ENCODE measurements around the gene MIA. TPM values are rescaled to one million over a fixed set of nuclear protein-coding genes. Genes with fewer than 3 reads are reported as not detected.

Gene MIA
- total and polyA plus RNA-seq, 4 donors, result 0.42 to 0.44 TPM; not detected in 2

- H3K36me3 ChIP-seq (ENCODE audit: control insufficient read depth in 4 of 4, insufficient read depth in 3 of 4, low read depth in 1 of 4, low read length in 3 of 4), result peaks cover 34 to 71% (median 55%) of the 10 kb centered on the region in 4 donors
- no peak for TF ChIP-seq YY1 (IDR thresholded peaks at IDR 0.05)
- TF ChIP-seq, protein P1, sequence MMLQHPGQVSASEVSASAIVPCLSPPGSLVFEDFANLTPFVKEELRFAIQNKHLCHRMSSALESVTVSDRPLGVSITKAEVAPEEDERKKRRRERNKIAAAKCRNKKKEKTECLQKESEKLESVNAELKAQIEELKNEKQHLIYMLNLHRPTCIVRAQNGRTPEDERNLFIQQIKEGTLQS (IDR thresholded peaks at IDR 0.05), result no peak
- no peak for TF ChIP-seq EGR1 (IDR thresholded peaks at IDR 0.05; ENCODE audit: low read depth in 2 of 2)
- TF ChIP-seq, protein P2, sequence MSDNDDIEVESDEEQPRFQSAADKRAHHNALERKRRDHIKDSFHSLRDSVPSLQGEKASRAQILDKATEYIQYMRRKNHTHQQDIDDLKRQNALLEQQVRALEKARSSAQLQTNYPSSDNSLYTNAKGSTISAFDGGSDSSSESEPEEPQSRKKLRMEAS (IDR thresholded peaks at IDR 0.05), result no peak
- TF ChIP-seq FOXA2 (IDR thresholded peaks at IDR 0.05), result no peak
- no peak for TF ChIP-seq REST (IDR thresholded peaks at IDR 0.05)
- no peak for TF ChIP-seq RXRA (IDR thresholded peaks at IDR 0.05)
- no peak for TF ChIP-seq SP1 (IDR thresholded peaks at IDR 0.05)
- TF ChIP-seq TAF1 (conservative IDR thresholded peaks at IDR 0.05), result no peak
- no peak for TF ChIP-seq NR2F2 (IDR thresholded peaks at IDR 0.05)
- H3K27ac ChIP-seq (ENCODE audit: low read depth in 1 of 2, low read length in 2 of 2), result no peak overlapping the region
- H3K9ac ChIP-seq (ENCODE audit: low read depth in 1 of 2, low read length in 2 of 2), result no peak overlapping the region
- DNase-seq (ENCODE audit: low spot score), result no peak
- no peaks in the 10 kb centered on the region for H3K9me3 ChIP-seq (ENCODE audit: control insufficient read depth in 4 of 4, low read length in 3 of 4)
- peaks cover 3 to 22% (median 15%) of the 10 kb centered on the region in 4 donors for H3K4me1 ChIP-seq (ENCODE audit: control insufficient read depth in 4 of 4, insufficient read depth in 4 of 4, low read length in 3 of 4)
- no peak overlapping the region for H3K4me3 ChIP-seq (ENCODE audit: low read depth in 1 of 3, low read length in 3 of 3)
- 97% methylated on average over 13 of the region's 13 CpGs for WGBS
- H3K27me3 ChIP-seq (ENCODE audit: control insufficient read depth in 4 of 4, insufficient read depth in 4 of 4, low read length in 3 of 4), result no peaks in the 10 kb centered on the region
Observed at GRCh38 chr19:40759352-40759751, 16.0 kb upstream of the MIA start.

GRCh38 chr19:40762754-40763470 is 12.4 kb upstream of the MIA start:
- H3K27ac ChIP-seq (ENCODE audit: low read depth in 1 of 2, low read length in 2 of 2), result no peak overlapping the region
- H3K27me3 ChIP-seq (ENCODE audit: control insufficient read depth in 4 of 4, insufficient read depth in 4 of 4, low read length in 3 of 4), result no peaks in the 10 kb centered on the region
- H3K36me3 ChIP-seq (ENCODE audit: control insufficient read depth in 4 of 4, insufficient read depth in 3 of 4, low read depth in 1 of 4, low read length in 3 of 4), result peaks cover 37 to 83% (median 69%) of the 10 kb centered on the region in 4 donors
- no peak for DNase-seq (ENCODE audit: low spot score)
- 95% methylated on average over 17 of the region's 17 CpGs for WGBS
- H3K4me1 ChIP-seq (ENCODE audit: control insufficient read depth in 4 of 4, insufficient read depth in 4 of 4, low read length in 3 of 4), result peaks cover 0 to 2% (median 0%) of the 10 kb centered on the region in 4 donors
- H3K9me3 ChIP-seq (ENCODE audit: control insufficient read depth in 4 of 4, low read length in 3 of 4), result no peaks in the 10 kb centered on the region
- no peak overlapping the region for H3K4me3 ChIP-seq (ENCODE audit: low read depth in 1 of 3, low read length in 3 of 3)
- TF ChIP-seq ZBTB33 (IDR thresholded peaks at IDR 0.05) (no peak), HNF4A (conservative IDR thresholded peaks at IDR 0.05) (no peak), SP1 (IDR thresholded peaks at IDR 0.05) (no peak), FOXA2 (IDR thresholded peaks at IDR 0.05) (no peak), RAD21 (IDR thresholded peaks at IDR 0.05) (no peak), FOXA1 (IDR thresholded peaks at IDR 0.05) (no peak), YY1 (IDR thresholded peaks at IDR 0.05) (no peak), HNF4G (IDR thresholded peaks at IDR 0.05) (no peak), NR2F2 (IDR thresholded peaks at IDR 0.05) (no peak), TAF1 (conservative IDR thresholded peaks at IDR 0.05) (no peak), RXRA (IDR thresholded peaks at IDR 0.05) (no peak), JUND (IDR thresholded peaks at IDR 0.05) (no peak), CTCF (IDR thresholded peaks at IDR 0.05; ENCODE audit: low read depth, low read length, missing input control) (no peak), EGR1 (IDR thresholded peaks at IDR 0.05; ENCODE audit: low read depth in 2 of 2) (no peak)
- TF ChIP-seq, protein P1 (IDR thresholded peaks at IDR 0.05), result no peak
- TF ChIP-seq, protein P2 (IDR thresholded peaks at IDR 0.05), result no peak
- no peak overlapping the region for H3K9ac ChIP-seq (ENCODE audit: low read depth in 1 of 2, low read length in 2 of 2)
